HepG2 (cell line): ENCODE results near the gene MIPEP.

ENCODE experiments used
- CEBPB ChIP-seq: IDR thresholded peaks from 2 replicates; pipeline ENCODE4 v1.6.1; 2011; ENCODE audit warnings: low read depth, low read length, improper control_type of control experiment, borderline replicate concordance
- CHD4 ChIP-seq: fragments of 200-600 bp; sonication (generic); IDR thresholded peaks from 2 replicates; pipeline ENCODE4 v1.7.0; 2017; ENCODE audit warnings: mild to moderate bottlenecking, low read length, borderline replicate concordance
- MYPOP ChIP-seq: sonication (generic); formaldehyde crosslinking; IDR thresholded peaks from 2 replicates; pipeline ENCODE4 v1.8.1; 2023; ENCODE audit warnings: mild to moderate bottlenecking, moderate library complexity, missing genetic modification reagents
- PRPF4 ChIP-seq: fragments of 200-400 bp; formaldehyde crosslinking; IDR thresholded peaks from 2 replicates; pipeline ENCODE4 v1.6.1; 2016; ENCODE audit warnings: low read length, low read depth; ENCODE audit not compliant: poor library complexity, severe bottlenecking
- SP1 ChIP-seq, 2 experiments: fragments of 450-650 bp in 1 of 2; sonication (generic) in 1 of 2; formaldehyde crosslinking in 1 of 2; IDR thresholded peaks; 2 replicates each; pipeline versions ENCODE4 v1.4.0 to v1.6.1; 2016 to 2020; ENCODE audit warnings: missing genetic modification reagents in 1 of 2
- ZNF180 ChIP-seq: sonication (generic); formaldehyde crosslinking; IDR thresholded peaks from 2 replicates; pipeline ENCODE4 v1.4.0; 2020; ENCODE audit warnings: low read depth, missing genetic modification reagents, borderline replicate concordance
- ZNF264 ChIP-seq: sonication (generic); formaldehyde crosslinking; IDR thresholded peaks from 2 replicates; pipeline ENCODE4 v1.4.0; 2020; ENCODE audit warnings: missing genetic modification reagents
- ZNF350 ChIP-seq: sonication (generic); formaldehyde crosslinking; IDR thresholded peaks from 2 replicates; pipeline ENCODE4 v1.4.0; 2020; ENCODE audit warnings: mild to moderate bottlenecking, low read depth, missing genetic modification reagents, borderline replicate concordance
- TF ChIP-seq, protein P1 (sequence below): sonication (generic); formaldehyde crosslinking; IDR thresholded peaks from 2 replicates; pipeline ENCODE4 v1.5.0; 2020; ENCODE audit warnings: mild to moderate bottlenecking, missing genetic modification reagents, moderate library complexity
- TF ChIP-seq, protein P2 (sequence below), 2 experiments: IDR thresholded peaks; 2 replicates each; pipeline ENCODE4 v1.6.1; 2011 to 2012; ENCODE audit warnings: low read length in 2 of 2, borderline replicate concordance in 1 of 2, low read depth in 1 of 2, mild to moderate bottlenecking in 1 of 2, moderate library complexity in 1 of 2
- TF ChIP-seq, protein P3 (sequence below): IDR thresholded peaks from 2 replicates; pipeline ENCODE4 v1.6.1; 2016

DNA sequence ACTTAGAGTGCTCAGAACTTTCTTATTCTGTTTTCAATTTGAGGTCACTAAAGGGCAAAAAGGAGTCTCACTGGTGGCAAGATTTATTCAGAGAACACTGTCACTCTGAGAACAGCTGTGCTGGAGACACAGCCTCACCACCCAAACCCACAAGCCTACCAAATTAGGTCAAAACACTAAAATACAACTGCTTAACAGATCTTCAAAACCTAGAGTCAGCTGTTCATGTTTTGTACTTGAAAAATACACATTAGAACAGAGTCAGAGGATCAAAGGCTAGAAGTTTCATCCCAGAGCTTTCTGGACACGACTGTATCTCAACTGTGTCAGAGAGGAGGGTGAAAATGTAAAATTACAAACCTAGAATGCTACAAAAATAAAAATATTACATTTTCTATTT is 89.3 kb downstream of the MIPEP start:
- no peak for TF ChIP-seq ZNF350 (CRISPR knock-in tag)
- TF ChIP-seq, protein P1, sequence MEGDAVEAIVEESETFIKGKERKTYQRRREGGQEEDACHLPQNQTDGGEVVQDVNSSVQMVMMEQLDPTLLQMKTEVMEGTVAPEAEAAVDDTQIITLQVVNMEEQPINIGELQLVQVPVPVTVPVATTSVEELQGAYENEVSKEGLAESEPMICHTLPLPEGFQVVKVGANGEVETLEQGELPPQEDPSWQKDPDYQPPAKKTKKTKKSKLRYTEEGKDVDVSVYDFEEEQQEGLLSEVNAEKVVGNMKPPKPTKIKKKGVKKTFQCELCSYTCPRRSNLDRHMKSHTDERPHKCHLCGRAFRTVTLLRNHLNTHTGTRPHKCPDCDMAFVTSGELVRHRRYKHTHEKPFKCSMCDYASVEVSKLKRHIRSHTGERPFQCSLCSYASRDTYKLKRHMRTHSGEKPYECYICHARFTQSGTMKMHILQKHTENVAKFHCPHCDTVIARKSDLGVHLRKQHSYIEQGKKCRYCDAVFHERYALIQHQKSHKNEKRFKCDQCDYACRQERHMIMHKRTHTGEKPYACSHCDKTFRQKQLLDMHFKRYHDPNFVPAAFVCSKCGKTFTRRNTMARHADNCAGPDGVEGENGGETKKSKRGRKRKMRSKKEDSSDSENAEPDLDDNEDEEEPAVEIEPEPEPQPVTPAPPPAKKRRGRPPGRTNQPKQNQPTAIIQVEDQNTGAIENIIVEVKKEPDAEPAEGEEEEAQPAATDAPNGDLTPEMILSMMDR (CRISPR knock-in tag): no peak
- no peak for TF ChIP-seq CHD4
- no peak for TF ChIP-seq MYPOP (CRISPR knock-in tag)
- TF ChIP-seq, protein P2, sequence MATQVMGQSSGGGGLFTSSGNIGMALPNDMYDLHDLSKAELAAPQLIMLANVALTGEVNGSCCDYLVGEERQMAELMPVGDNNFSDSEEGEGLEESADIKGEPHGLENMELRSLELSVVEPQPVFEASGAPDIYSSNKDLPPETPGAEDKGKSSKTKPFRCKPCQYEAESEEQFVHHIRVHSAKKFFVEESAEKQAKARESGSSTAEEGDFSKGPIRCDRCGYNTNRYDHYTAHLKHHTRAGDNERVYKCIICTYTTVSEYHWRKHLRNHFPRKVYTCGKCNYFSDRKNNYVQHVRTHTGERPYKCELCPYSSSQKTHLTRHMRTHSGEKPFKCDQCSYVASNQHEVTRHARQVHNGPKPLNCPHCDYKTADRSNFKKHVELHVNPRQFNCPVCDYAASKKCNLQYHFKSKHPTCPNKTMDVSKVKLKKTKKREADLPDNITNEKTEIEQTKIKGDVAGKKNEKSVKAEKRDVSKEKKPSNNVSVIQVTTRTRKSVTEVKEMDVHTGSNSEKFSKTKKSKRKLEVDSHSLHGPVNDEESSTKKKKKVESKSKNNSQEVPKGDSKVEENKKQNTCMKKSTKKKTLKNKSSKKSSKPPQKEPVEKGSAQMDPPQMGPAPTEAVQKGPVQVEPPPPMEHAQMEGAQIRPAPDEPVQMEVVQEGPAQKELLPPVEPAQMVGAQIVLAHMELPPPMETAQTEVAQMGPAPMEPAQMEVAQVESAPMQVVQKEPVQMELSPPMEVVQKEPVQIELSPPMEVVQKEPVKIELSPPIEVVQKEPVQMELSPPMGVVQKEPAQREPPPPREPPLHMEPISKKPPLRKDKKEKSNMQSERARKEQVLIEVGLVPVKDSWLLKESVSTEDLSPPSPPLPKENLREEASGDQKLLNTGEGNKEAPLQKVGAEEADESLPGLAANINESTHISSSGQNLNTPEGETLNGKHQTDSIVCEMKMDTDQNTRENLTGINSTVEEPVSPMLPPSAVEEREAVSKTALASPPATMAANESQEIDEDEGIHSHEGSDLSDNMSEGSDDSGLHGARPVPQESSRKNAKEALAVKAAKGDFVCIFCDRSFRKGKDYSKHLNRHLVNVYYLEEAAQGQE (IDR thresholded peaks at IDR 0.05; ENCODE audit: borderline replicate concordance in 1 of 2, low read depth in 1 of 2, low read length in 2 of 2): no peak
- TF ChIP-seq, protein P3, sequence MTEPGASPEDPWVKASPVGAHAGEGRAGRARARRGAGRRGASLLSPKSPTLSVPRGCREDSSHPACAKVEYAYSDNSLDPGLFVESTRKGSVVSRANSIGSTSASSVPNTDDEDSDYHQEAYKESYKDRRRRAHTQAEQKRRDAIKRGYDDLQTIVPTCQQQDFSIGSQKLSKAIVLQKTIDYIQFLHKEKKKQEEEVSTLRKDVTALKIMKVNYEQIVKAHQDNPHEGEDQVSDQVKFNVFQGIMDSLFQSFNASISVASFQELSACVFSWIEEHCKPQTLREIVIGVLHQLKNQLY: no peak
- no peak for TF ChIP-seq ZNF264
- TF ChIP-seq SP1 (IDR thresholded peaks at IDR 0.05): no peak
- TF ChIP-seq SP1 (CRISPR knock-in tag; IDR thresholded peaks at IDR 0.05): no peak
- TF ChIP-seq ZNF180 (CRISPR knock-in tag): no peak
- no peak for TF ChIP-seq CEBPB
- TF ChIP-seq PRPF4: no peak
